A549 (cell line): Measurements from ENCODE around the gene FHIT. TPM values are rescaled to one million over a fixed set of nuclear protein-coding genes. Genes with fewer than 3 reads are reported as not detected.

Experiments
- ATAC-seq, 2 experiments: fragments of 200-7000 bp in 1 of 2; fragments of >200 bp in 1 of 2; cut with Nextera tagmentation in 1 of 2; cut with Tn5 transposase in 1 of 2; 3 replicates each; pipeline versions ENCODE4 v1.8.0 to v1.9.1; 2018 to 2020; ENCODE audit warnings: mild to moderate bottlenecking in 1 of 2, moderate library complexity in 1 of 2
- CTCF ChIA-PET: fragments of 300-600 bp; sonication (Branson Sonifier 250); formaldehyde crosslinking; extraction: SDS; loops from one replicate; lab custom pipeline; 2021; ENCODE audit warnings: antibody characterized with exemption, inconsistent platforms; lab: Yijun Ruan, JAX
- POLR2A ChIA-PET: fragments of 350-600 bp; formaldehyde crosslinking; extraction: SDS; loops from one replicate; lab custom pipeline; 2021; ENCODE audit warnings: antibody characterized with exemption, inconsistent platforms; lab: Yijun Ruan, JAX
- DNase-seq, 2 experiments: peaks; one replicate each; pipeline versions ENCODE4 v3.0.0 to v3.0.0-alpha.2; 2011 to 2016; ENCODE audit warnings: low read depth in 1 of 2, low spot score in 1 of 2
- FAIRE-seq: peaks from 2 replicates; lab custom pipeline; 2011; peaks lifted over from hg19 to GRCh38; lab: Jason Lieb, UNC
- H3K27ac ChIP-seq, 2 experiments: fragments of >200 bp; sonication (Bioruptor Twin); formaldehyde crosslinking; 3 replicates each; pipeline ENCODE4 v1.5.1; 2016 to 2017
- H3K4me1 ChIP-seq: fragments of >200 bp; sonication (Bioruptor Twin); formaldehyde crosslinking; 3 replicates; pipeline ENCODE4 v1.6.1; 2016
- H3K4me2 ChIP-seq: fragments of >200 bp; sonication (Bioruptor Twin); formaldehyde crosslinking; 3 replicates; pipeline ENCODE4 v1.6.1; 2016
- H3K4me3 ChIP-seq: fragments of >200 bp; sonication (Bioruptor Twin); formaldehyde crosslinking; 3 replicates; pipeline ENCODE4 v1.5.1; 2016
- H3K9me3 ChIP-seq: fragments of >200 bp; sonication (Bioruptor Twin); formaldehyde crosslinking; 3 replicates; pipeline ENCODE4 v1.6.1; 2016
- ATOH8 ChIP-seq: fragments of 250-450 bp; sonication (Bioruptor Pico); IDR thresholded peaks from 2 replicates; pipeline ENCODE4 v1.5.0; 2020; ENCODE audit warnings: low read depth, mild to moderate bottlenecking, moderate library complexity
- CBX8 ChIP-seq: fragments of 200-600 bp; sonication (generic); IDR thresholded peaks from 2 replicates; pipeline ENCODE4 v1.6.1; 2016
- CEBPB ChIP-seq, 2 experiments: fragments of >200 bp in 1 of 2; sonication (Bioruptor Twin) in 1 of 2; formaldehyde crosslinking in 1 of 2; IDR thresholded peaks; 2 replicates each; pipeline ENCODE4 v1.6.1; 2012 to 2016
- EHMT2 ChIP-seq: fragments of 200-600 bp; sonication (generic); IDR thresholded peaks from 2 replicates; pipeline ENCODE4 v1.6.1; 2016; ENCODE audit warnings: antibody characterized with exemption, low read depth, mild to moderate bottlenecking, moderate library complexity
- FOSL2 ChIP-seq, 2 experiments: fragments of 450-650 bp in 1 of 2; fragments of >200 bp in 1 of 2; sonication (Bioruptor Twin) in 1 of 2; formaldehyde crosslinking; IDR thresholded peaks; 2 replicates each; pipeline versions ENCODE4 v1.5.0 to v1.6.1; 2016 to 2020; ENCODE audit warnings: mild to moderate bottlenecking in 1 of 2, moderate library complexity in 1 of 2
- FOXS1 ChIP-seq: fragments of 250-450 bp; sonication (Bioruptor Pico); IDR thresholded peaks from 2 replicates; pipeline ENCODE4 v1.5.0; 2020; ENCODE audit warnings: mild to moderate bottlenecking, moderate library complexity
- HEYL ChIP-seq: fragments of 250-450 bp; sonication (Bioruptor Pico); IDR thresholded peaks from 2 replicates; pipeline ENCODE4 v1.8.0; 2021; ENCODE audit warnings: mild to moderate bottlenecking, moderate library complexity
- HMGXB4 ChIP-seq: fragments of 250-450 bp; sonication (Bioruptor Pico); IDR thresholded peaks from 2 replicates; pipeline ENCODE4 v1.5.0; 2021; ENCODE audit warnings: mild to moderate bottlenecking, moderate library complexity, borderline replicate concordance
- HOXB13 ChIP-seq: fragments of 250-450 bp; sonication (Bioruptor Pico); IDR thresholded peaks from 2 replicates; pipeline ENCODE4 v1.5.0; 2020; ENCODE audit warnings: low read depth, mild to moderate bottlenecking, moderate library complexity
- KDM5A ChIP-seq: fragments of 200-600 bp; sonication (generic); IDR thresholded peaks from 2 replicates; pipeline ENCODE4 v1.6.1; 2016; ENCODE audit warnings: antibody characterized with exemption, mild to moderate bottlenecking
- MAFK ChIP-seq: fragments of 450-650 bp; IDR thresholded peaks from 2 replicates; pipeline ENCODE4 v1.6.1; 2014; ENCODE audit not compliant: partially characterized antibody
- MAX ChIP-seq: IDR thresholded peaks from 2 replicates; pipeline ENCODE4 v1.6.1; 2012
- NFE2L2 ChIP-seq: fragments of 150-350 bp; conservative IDR thresholded peaks from 2 replicates; pipeline ENCODE4 v1.6.1; 2014; ENCODE audit warnings: low read length
- PHF8 ChIP-seq: fragments of 200-600 bp; sonication (generic); IDR thresholded peaks from 2 replicates; pipeline ENCODE4 v1.6.1; 2016; ENCODE audit warnings: low read depth, mild to moderate bottlenecking, antibody characterized with exemption, moderate library complexity, borderline replicate concordance
- POLR2A ChIP-seq: IDR thresholded peaks from 2 replicates; pipeline ENCODE4 v1.6.1; 2012; ENCODE audit warnings: mild to moderate bottlenecking, low read length
- POLR2AphosphoS2 ChIP-seq: conservative IDR thresholded peaks from 2 replicates; pipeline ENCODE4 v1.6.1; 2012; ENCODE audit warnings: low read length, improper control_type of control experiment, inconsistent platforms
- RAD21 ChIP-seq, 2 experiments: fragments of >200 bp in 1 of 2; sonication (Bioruptor Twin) in 1 of 2; formaldehyde crosslinking in 1 of 2; IDR thresholded peaks in 1 of 2; conservative IDR thresholded peaks in 1 of 2; 2 replicates in 1 of 2; 3 replicates in 1 of 2; pipeline ENCODE4 v1.6.1; 2012 to 2018; ENCODE audit warnings: inconsistent platforms in 1 of 2
- REST ChIP-seq: fragments of 200-600 bp; sonication (generic); IDR thresholded peaks from 2 replicates; pipeline ENCODE4 v1.6.1; 2016; ENCODE audit warnings: antibody characterized with exemption, mild to moderate bottlenecking, moderate library complexity
- TFCP2L1 ChIP-seq: fragments of 250-450 bp; sonication (Bioruptor Pico); IDR thresholded peaks from 2 replicates; pipeline ENCODE4 v1.5.0; 2021; ENCODE audit warnings: mild to moderate bottlenecking
- USF2 ChIP-seq: fragments of 450-650 bp; IDR thresholded peaks from 2 replicates; pipeline ENCODE4 v1.6.1; 2014; ENCODE audit warnings: antibody characterized with exemption
- ZSCAN20 ChIP-seq: fragments of 250-450 bp; sonication (Bioruptor Pico); IDR thresholded peaks from 2 replicates; pipeline ENCODE4 v1.8.0; 2022; ENCODE audit warnings: mild to moderate bottlenecking, moderate library complexity
- WGBS: methylation state at CpG from one replicate; pipeline ENCODE4 v1.1.6; 2017; ENCODE audit errors: missing lambda C conversion rate; 5-methylcytosine and 5-hydroxymethylcytosine counted together
- polyA plus RNA-seq, 4 experiments: library from polyadenylated mRNA; depleted of rRNA in 3 of 4; stranded (reverse); fragments of >200 nt; fragmentation: RNase III in 1 of 4; extraction: RNeasy Plus Mini Kit Qiagen cat#74134 plus additional on column Dnase treatment in 1 of 4; gene quantifications; 2 replicates in 3 of 4; 3 replicates in 1 of 4; pipeline ENCODE4 v1.2.3, GENCODE V29; 2011 to 2017

The FHIT gene
- polyA plus RNA-seq, 2 of the 4 experiments (the other 2 are of a cell fraction): 0.76 to 0.92 TPM

GRCh38 chr3:59908280-59908679, 1343.0 kb downstream of the FHIT start:
- TF ChIP-seq USF2: no peak
- no peak for TF ChIP-seq MAX
- TF ChIP-seq CEBPB (IDR thresholded peaks at IDR 0.05): no peak
- TF ChIP-seq POLR2AphosphoS2: no peak
- no peak for TF ChIP-seq PHF8
- peak; percentile 49; the same call in 1 of the 2 replicates for TF ChIP-seq REST
- TF ChIP-seq NFE2L2: no peak
- TF ChIP-seq, all 56 proteins: peak for 1
- ATAC-seq (no peak), FAIRE-seq (no peak), DNase-seq (no peak)
- Histone ChIP-seq H3K9me3 (no peaks in the 10 kb centered on the region), H3K27ac (no peak overlapping the region), H3K4me3 (no peak overlapping the region), H3K4me2 (no peak overlapping the region), H3K4me1 (no peaks in the 10 kb centered on the region)
- CTCF ChIA-PET: no interaction called here
- POLR2A ChIA-PET: no interaction called here
- WGBS: 29% methylated on average over 2 of the region's 2 CpGs

GRCh38 chr3:59904296-59904695, 1347.0 kb downstream of the FHIT start:
- ChIA-PET POLR2A (no interaction called here), CTCF (no interaction called here)
- Histone ChIP-seq H3K4me3 (no peak overlapping the region), H3K27ac (no peak overlapping the region), H3K4me2 (no peak overlapping the region), H3K4me1 (no peaks in the 10 kb centered on the region), H3K9me3 (no peaks in the 10 kb centered on the region)
- FAIRE-seq: no peak
- ATAC-seq: no peak
- WGBS: 8% methylated on average over 3 of the region's 3 CpGs
- TF ChIP-seq CEBPB (IDR thresholded peaks at IDR 0.05): no peak
- TF ChIP-seq EHMT2: no peak
- TF ChIP-seq KDM5A: no peak
- no peak for TF ChIP-seq POLR2AphosphoS2
- no peak for TF ChIP-seq ATOH8 (CRISPR knock-in tag)
- no peak for TF ChIP-seq HMGXB4
- TF ChIP-seq ZSCAN20 (CRISPR knock-in tag): no peak
- no peak for TF ChIP-seq CBX8
- no peak for TF ChIP-seq RAD21 (conservative IDR thresholded peaks at IDR 0.05 in 1 of 2, IDR thresholded peaks at IDR 0.05 in 1 of 2)
- TF ChIP-seq FOSL2 (IDR thresholded peaks at IDR 0.05): no peak
- TF ChIP-seq FOSL2 (CRISPR knock-in tag; IDR thresholded peaks at IDR 0.05): no peak
- TF ChIP-seq HEYL (CRISPR knock-in tag): no peak
- no peak for TF ChIP-seq MAFK
- TF ChIP-seq TFCP2L1: no peak
- TF ChIP-seq FOXS1: no peak
- TF ChIP-seq HOXB13 (CRISPR knock-in tag): no peak
- no peak for TF ChIP-seq POLR2A
- no peak for TF ChIP-seq REST
- no peak for DNase-seq
